Naive thymus-derived CD8-positive, alpha-beta T cell (primary cell): Measurements from ENCODE around the gene TSR3. TPM values are rescaled to one million over a fixed set of nuclear protein-coding genes. Genes with fewer than 3 reads are reported as not detected.

ENCODE experiments used
- ATAC-seq, 2 donors: fragments of 150-1000 bp; cut with Tn5 transposase in 1 of 2; sonication (Bioruptor Pico), chemical (Tn5 transposase) in 1 of 2; 1 replicate in 1 of 2; 2 replicates in 1 of 2; pipeline ENCODE4 v1.10.0; 2021; ENCODE audit warnings: mild to moderate bottlenecking in 2 of 2, moderate library complexity in 2 of 2
- POLR2A ChIA-PET: fragments of 350-600 bp; sonication (Branson Sonifier 250); formaldehyde crosslinking; loops from one replicate; lab custom pipeline; 2021; ENCODE audit warnings: antibody characterized with exemption; lab: Charles Lee
- DNase-seq, 10 donors: peaks; one replicate each; pipeline versions ENCODE4 v3.0.0 to v3.0.0-alpha.2; 2020 to 2022
- H3K27ac Mint-ChIP-seq, 10 donors: one replicate each; pipeline ENCODE4 v1.8.0; 2020 to 2022; ENCODE audit warnings: mild to moderate bottlenecking in 10 of 10, mixed read lengths in 10 of 10, moderate library complexity in 4 of 10, inconsistent platforms in 1 of 10
- H3K27me3 Mint-ChIP-seq, 5 donors: one replicate each; pipeline ENCODE4 v1.8.0; 2021 to 2022; ENCODE audit warnings: mixed read lengths in 5 of 5
- H3K36me3 Mint-ChIP-seq, 3 donors: one replicate each; pipeline ENCODE4 v1.8.0; 2020 to 2022; ENCODE audit warnings: mixed read lengths in 3 of 3, mild to moderate bottlenecking in 2 of 3, inconsistent platforms in 1 of 3
- H3K4me1 Mint-ChIP-seq, 4 donors: one replicate each; pipeline ENCODE4 v1.8.0; 2021 to 2022; ENCODE audit warnings: mixed read lengths in 4 of 4
- H3K4me3 Mint-ChIP-seq, 10 donors: one replicate each; pipeline ENCODE4 v1.8.0; 2020 to 2022; ENCODE audit warnings: mild to moderate bottlenecking in 10 of 10, mixed read lengths in 10 of 10, moderate library complexity in 6 of 10, inconsistent platforms in 1 of 10
- H3K9me3 Mint-ChIP-seq, 9 donors: one replicate each; pipeline ENCODE4 v1.8.0; 2020 to 2022; ENCODE audit warnings: mixed read lengths in 9 of 9, mild to moderate bottlenecking in 3 of 9, inconsistent platforms in 1 of 9, moderate library complexity in 1 of 9
- polyA plus RNA-seq, 3 donors: library from polyadenylated mRNA; unstranded; fragments of 300-500 nt; fragmentation: Illumina TruSeq; gene quantifications; one replicate each; pipeline ENCODE4 v1.2.3, GENCODE V29; 2021
- total RNA-seq, 8 experiments: library from RNA in 2 of 8; stranded (reverse) in 2 of 8; gene quantifications; one replicate each; pipeline ENCODE4 v1.2.3 and lab custom pipeline; 2021 to 2026

The TSR3 gene
- total and polyA plus RNA-seq, 5 experiments from 2014 or later = 37.1 to 99.4 (median 88.8) TPM

- DNase-seq = no peak
- Mint-ChIP-seq H3K9me3 (no peaks in the 10 kb centered on the region), H3K36me3 (no peaks in the 10 kb centered on the region), H3K27me3 (peaks cover 0 to 12% (median 0%) of the 10 kb centered on the region in 5 donors), H3K4me3 (no peak overlapping the region), H3K4me1 (peaks cover 12 to 23% (median 22%) of the 10 kb centered on the region in 4 donors), H3K27ac (no peak overlapping the region)
- POLR2A ChIA-PET = interaction anchor here (1.8 kb wide), 1 partner anchor 30 kb away, joined by 5 read pairs; the partner anchor contains the start of gene UBE2I
- no peak for ATAC-seq
Observed at GRCh38 chr16:1338855-1339675, 12.6 kb downstream of the TSR3 start.

- ATAC-seq (no peak), DNase-seq (peak in 2 of 10 donors; percentile 22 to 41)
- Mint-ChIP-seq H3K4me3 (no peak overlapping the region), H3K36me3 (no peaks in the 10 kb centered on the region), H3K27ac (no peak overlapping the region), H3K9me3 (no peaks in the 10 kb centered on the region), H3K4me1 (peaks cover 9 to 20% (median 19%) of the 10 kb centered on the region in 4 donors), H3K27me3 (peaks cover 0 to 12% (median 0%) of the 10 kb centered on the region in 5 donors)
- POLR2A ChIA-PET = interaction anchor here (1.8 kb wide), 1 partner anchor 29 kb away, joined by 5 read pairs; the partner anchor contains the start of gene UBE2I
Observed at GRCh38 chr16:1338119-1338730, 13.5 kb downstream of the TSR3 start.

GRCh38 chr16:1337486-1337885 lies 14.2 kb downstream of the TSR3 start:
- DNase-seq (no peak), ATAC-seq (no peak)
- Mint-ChIP-seq H3K36me3 (no peaks in the 10 kb centered on the region), H3K27me3 (peaks cover 0 to 15% (median 4%) of the 10 kb centered on the region in 5 donors), H3K4me3 (no peak overlapping the region), H3K9me3 (no peaks in the 10 kb centered on the region), H3K4me1 (peaks cover 4 to 16% (median 16%) of the 10 kb centered on the region in 4 donors), H3K27ac (no peak overlapping the region)
- POLR2A ChIA-PET = interaction anchor here (1.8 kb wide), 1 partner anchor 28 kb away, joined by 5 read pairs; the partner anchor contains the start of gene UBE2I

- H3K4me1 Mint-ChIP-seq = peaks cover 7 to 20% (median 17%) of the 10 kb centered on the region in 4 donors
- POLR2A ChIA-PET = no interaction called here
- no peak overlapping the region for H3K4me3 Mint-ChIP-seq
- H3K9me3 Mint-ChIP-seq = no peaks in the 10 kb centered on the region
- H3K36me3 Mint-ChIP-seq = no peaks in the 10 kb centered on the region
- no peak overlapping the region for H3K27ac Mint-ChIP-seq
- DNase-seq (no peak), ATAC-seq (no peak)
- H3K27me3 Mint-ChIP-seq = peaks cover 0 to 22% (median 10%) of the 10 kb centered on the region in 5 donors
Observed at GRCh38 chr16:1336619-1337018, 15.1 kb downstream of the TSR3 start.

- H3K27ac Mint-ChIP-seq = no peak overlapping the region
- POLR2A ChIA-PET = no interaction called here
Observed at GRCh38 chr16:1335996-1336395, 15.7 kb downstream of the TSR3 start.

GRCh38 chr16:1335211-1335971 lies 16.3 kb downstream of the TSR3 start:
- DNase-seq (no peak), ATAC-seq (no peak)
- H3K9me3 Mint-ChIP-seq = no peaks in the 10 kb centered on the region
- POLR2A ChIA-PET = interaction anchor here (1.1 kb wide), 1 partner anchor 86 kb away, joined by 3 read pairs; no protein-coding TSS in a partner anchor
- peaks cover 0 to 27% (median 10%) of the 10 kb centered on the region in 5 donors for H3K27me3 Mint-ChIP-seq
- peaks cover 8 to 25% (median 22%) of the 10 kb centered on the region in 4 donors for H3K4me1 Mint-ChIP-seq
- peak overlapping the region in 2 of 10 donors; percentile 2 to 48 for H3K4me3 Mint-ChIP-seq
- H3K27ac Mint-ChIP-seq = no peak overlapping the region
- H3K36me3 Mint-ChIP-seq = no peaks in the 10 kb centered on the region

More at GRCh38 chr16:1335996-1336395, 15.7 kb downstream of the TSR3 start:
- Mint-ChIP-seq H3K4me3 (no peak overlapping the region), H3K9me3 (no peaks in the 10 kb centered on the region), H3K27me3 (peaks cover 0 to 27% (median 10%) of the 10 kb centered on the region in 5 donors), H3K36me3 (no peaks in the 10 kb centered on the region), H3K4me1 (peaks cover 10 to 25% (median 23%) of the 10 kb centered on the region in 4 donors)
- no peak for DNase-seq
- ATAC-seq = no peak

- no peak for DNase-seq
- no peaks in the 10 kb centered on the region for H3K9me3 Mint-ChIP-seq
- peaks cover 8 to 25% (median 22%) of the 10 kb centered on the region in 4 donors for H3K4me1 Mint-ChIP-seq
- peak overlapping the region in 3 of 10 donors; percentile 13 to 50 (median 48) for H3K4me3 Mint-ChIP-seq
- no peaks in the 10 kb centered on the region for H3K36me3 Mint-ChIP-seq
- no peak overlapping the region for H3K27ac Mint-ChIP-seq
- no peak for ATAC-seq
- POLR2A ChIA-PET = interaction anchor here (1.1 kb wide), 1 partner anchor 86 kb away, joined by 3 read pairs; no protein-coding TSS in a partner anchor
- H3K27me3 Mint-ChIP-seq = peaks cover 0 to 27% (median 10%) of the 10 kb centered on the region in 5 donors
Observed at GRCh38 chr16:1334739-1335138, 16.9 kb downstream of the TSR3 start.

GRCh38 chr16:1333854-1334700 lies 17.6 kb downstream of the TSR3 start:
- POLR2A ChIA-PET = interaction anchor here (3.0 kb wide), 1 partner anchor 8 kb away, joined by 12 read pairs; no protein-coding TSS in a partner anchor
- H3K36me3 Mint-ChIP-seq = no peaks in the 10 kb centered on the region
- peaks cover 0 to 27% (median 10%) of the 10 kb centered on the region in 5 donors for H3K27me3 Mint-ChIP-seq
- no peaks in the 10 kb centered on the region for H3K9me3 Mint-ChIP-seq
- no peak for DNase-seq
- peak overlapping the region in 4 of 10 donors; percentile 13 to 69 (median 36) for H3K4me3 Mint-ChIP-seq
- ATAC-seq = no peak
- no peak overlapping the region for H3K27ac Mint-ChIP-seq
- H3K4me1 Mint-ChIP-seq = peaks cover 8 to 25% (median 22%) of the 10 kb centered on the region in 4 donors

GRCh38 chr16:1333149-1333812 lies 18.4 kb downstream of the TSR3 start, which contains the start of gene BAIAP3:
BAIAP3 (plus strand) TSS chr16:1333645; CDS start chr16:1338550, 4,905 bp downstream.
- Mint-ChIP-seq H3K27ac (peak within 1 kb of the TSS in 2 of 10 donors; percentile 50 to 69), H3K9me3 (no peaks in the 10 kb centered on the region)

GRCh38 chr16:1332618-1333148 lies 19.0 kb downstream of the TSR3 start:
- ATAC-seq = peak in 1 of 2 donors; percentile 9

More at GRCh38 chr16:1333149-1333812, 18.4 kb downstream of the TSR3 start, which contains the start of gene BAIAP3:
- ATAC-seq = peak; percentile 64 to 71
- DNase-seq = peak in 7 of 10 donors; percentile 26 to 74 (median 43)
- H3K27me3 Mint-ChIP-seq = peaks cover 0 to 27% (median 10%) of the 10 kb centered on the region in 5 donors
- POLR2A ChIA-PET = interaction anchor here (1.5 to 3.0 kb wide), 2 partner anchors 9 to 24 kb away, joined by 9 to 12 read pairs; partner anchors contain the start of gene UBE2I
- H3K4me3 Mint-ChIP-seq = peak within 1 kb of the TSS; percentile 60 to 81 (median 78)
- no peaks in the 10 kb centered on the region for H3K36me3 Mint-ChIP-seq
- peaks cover 8 to 25% (median 22%) of the 10 kb centered on the region in 4 donors for H3K4me1 Mint-ChIP-seq

More at GRCh38 chr16:1332618-1333148, 19.0 kb downstream of the TSR3 start:
- POLR2A ChIA-PET = interaction anchor here (1.0 to 3.0 kb wide), 3 partner anchors 9 to 37 kb away, joined by 3 to 12 read pairs (median 9); partner anchors contain the start of gene UBE2I
- peak in 1 of 10 donors; percentile 19 for DNase-seq
- Mint-ChIP-seq H3K36me3 (no peaks in the 10 kb centered on the region), H3K4me1 (peaks cover 8 to 25% (median 22%) of the 10 kb centered on the region in 4 donors), H3K27ac (peak overlapping the region in 2 of 10 donors; percentile 50 to 69), H3K4me3 (peak overlapping the region; percentile 60 to 81 (median 78)), H3K27me3 (peaks cover 0 to 27% (median 10%) of the 10 kb centered on the region in 5 donors), H3K9me3 (no peaks in the 10 kb centered on the region)
